H9 (cell line): Measurements from ENCODE around the gene RAB40C. TPM values are rescaled to one million over a fixed set of nuclear protein-coding genes. Genes with fewer than 3 reads are reported as not detected.

ENCODE experiments used
- DNase-seq: peaks from one replicate; pipeline ENCODE4 v3.0.0-alpha.2; 2017
- H2AFZ ChIP-seq: one replicate; pipeline ENCODE4 v1.6.1; 2013; ENCODE audit warnings: mild to moderate bottlenecking, low read length, control low read depth, moderate library complexity
- H2AK5ac ChIP-seq: 2 replicates; pipeline ENCODE4 v1.6.1; 2013; ENCODE audit warnings: low read length, control low read depth, mixed read lengths; ENCODE audit not compliant: insufficient read length
- H2BK120ac ChIP-seq: one replicate; pipeline ENCODE4 v1.6.1; 2013; ENCODE audit warnings: low read depth, mild to moderate bottlenecking, low read length, control low read depth, inconsistent platforms; ENCODE audit not compliant: poor library complexity, severe bottlenecking
- H2BK12ac ChIP-seq: 2 replicates; pipeline ENCODE4 v1.6.1; 2013; ENCODE audit warnings: low read length, control low read depth, mixed read lengths, low read depth; ENCODE audit not compliant: insufficient read length
- H2BK15ac ChIP-seq: 2 replicates; pipeline ENCODE4 v1.6.1; 2013; ENCODE audit warnings: low read depth, low read length, control low read depth
- H2BK20ac ChIP-seq: one replicate; pipeline ENCODE4 v1.6.1; 2013; ENCODE audit warnings: low read depth, mild to moderate bottlenecking, low read length, control low read depth, inconsistent platforms; ENCODE audit not compliant: poor library complexity, severe bottlenecking
- H2BK5ac ChIP-seq: 2 replicates; pipeline ENCODE4 v1.6.1; 2013; ENCODE audit warnings: low read length, control low read depth, mixed read lengths; ENCODE audit not compliant: insufficient read length
- H3K14ac ChIP-seq: 2 replicates; pipeline ENCODE4 v1.6.1; 2013; ENCODE audit warnings: low read length, control low read depth; ENCODE audit not compliant: insufficient read depth
- H3K18ac ChIP-seq: 2 replicates; pipeline ENCODE4 v1.6.1; 2013; ENCODE audit warnings: low read depth, mild to moderate bottlenecking, mixed read lengths, low read length, control low read depth; ENCODE audit not compliant: insufficient read length
- H3K23ac ChIP-seq: 2 replicates; pipeline ENCODE4 v1.6.1; 2013; ENCODE audit warnings: low read length, control low read depth, mixed read lengths, low read depth; ENCODE audit not compliant: insufficient read length
- H3K23me2 ChIP-seq: 2 replicates; pipeline ENCODE4 v1.6.1; 2013; ENCODE audit warnings: low read depth, mild to moderate bottlenecking, mixed read lengths, low read length, control low read depth; ENCODE audit not compliant: insufficient read length, poor library complexity, severe bottlenecking
- H3K27ac ChIP-seq: 2 replicates; pipeline ENCODE4 v1.5.1; 2013; ENCODE audit warnings: low read length, control low read depth, mixed read lengths, low read depth; ENCODE audit not compliant: insufficient read length
- H3K27me3 ChIP-seq: 2 replicates; pipeline ENCODE4 v1.6.1; 2013; ENCODE audit warnings: low read length, control low read depth, inconsistent platforms; ENCODE audit not compliant: insufficient read depth
- H3K4ac ChIP-seq: 2 replicates; pipeline ENCODE4 v1.6.1; 2013; ENCODE audit warnings: low read depth, mild to moderate bottlenecking, control low read depth, inconsistent platforms, low read length, moderate library complexity
- H3K4me1 ChIP-seq: 2 replicates; pipeline ENCODE4 v1.6.1; 2013; ENCODE audit warnings: low read length, control low read depth, inconsistent platforms; ENCODE audit not compliant: insufficient read depth
- H3K4me2 ChIP-seq: 2 replicates; pipeline ENCODE4 v1.6.1; 2013; ENCODE audit warnings: low read length, control low read depth, mixed read lengths; ENCODE audit not compliant: insufficient read length, insufficient read depth
- H3K56ac ChIP-seq: 2 replicates; pipeline ENCODE4 v1.6.1; 2013; ENCODE audit warnings: low read depth, mild to moderate bottlenecking, mixed read lengths, low read length, control low read depth; ENCODE audit not compliant: insufficient read length
- H3K79me1 ChIP-seq: 2 replicates; pipeline ENCODE4 v1.6.1; 2013; ENCODE audit warnings: low read depth, mild to moderate bottlenecking, moderate library complexity, low read length, control low read depth, inconsistent platforms; ENCODE audit not compliant: insufficient read depth, poor library complexity, severe bottlenecking
- H3K79me2 ChIP-seq: 2 replicates; pipeline ENCODE4 v1.6.1; 2013; ENCODE audit warnings: low read length, control low read depth, inconsistent platforms; ENCODE audit not compliant: insufficient read depth
- H3K9ac ChIP-seq: 2 replicates; pipeline ENCODE4 v1.6.1; 2013; ENCODE audit warnings: low read length, control low read depth, mixed read lengths; ENCODE audit not compliant: insufficient read length; ENCODE audit errors: extremely low read depth
- H3K9me3 ChIP-seq: one replicate; pipeline ENCODE4 v1.6.1; 2013; ENCODE audit warnings: low read depth, low read length, inconsistent platforms; ENCODE audit not compliant: control insufficient read depth
- H3T11ph ChIP-seq: one replicate; pipeline ENCODE4 v1.6.1; 2013; ENCODE audit warnings: mild to moderate bottlenecking, low read length, control low read depth, inconsistent platforms
- H4K20me1 ChIP-seq: one replicate; pipeline ENCODE4 v1.6.1; 2013; ENCODE audit not compliant: control insufficient read depth, insufficient read length, insufficient read depth
- H4K5ac ChIP-seq: 2 replicates; pipeline ENCODE4 v1.6.1; 2013; ENCODE audit warnings: low read depth, mild to moderate bottlenecking, mixed read lengths, low read length, control low read depth; ENCODE audit not compliant: insufficient read length
- H4K8ac ChIP-seq: replicated peaks from 2 replicates; pipeline ENCODE4 v1.6.1; 2013; ENCODE audit warnings: low read length, control low read depth, mixed read lengths, low read depth; ENCODE audit not compliant: insufficient read length
- H4K91ac ChIP-seq: 2 replicates; pipeline ENCODE4 v1.6.1; 2013; ENCODE audit warnings: low read depth, mild to moderate bottlenecking, moderate library complexity, mixed read lengths, low read length, control low read depth; ENCODE audit not compliant: insufficient read length
- H3K27ac Mint-ChIP-seq, 3 experiments: 2 replicates in 2 of 3; 3 replicates in 1 of 3; pipeline ENCODE4 v1.8.0; 2020 to 2021; ENCODE audit warnings: mixed read lengths in 3 of 3, mild to moderate bottlenecking in 1 of 3, moderate library complexity in 1 of 3
- H3K27me3 Mint-ChIP-seq: 2 replicates; pipeline ENCODE4 v1.8.0; 2021; ENCODE audit warnings: low read depth, mild to moderate bottlenecking, moderate library complexity, mixed read lengths
- H3K36me3 Mint-ChIP-seq, 3 experiments: 2 replicates in 2 of 3; 3 replicates in 1 of 3; pipeline ENCODE4 v1.8.0; 2020 to 2021; ENCODE audit warnings: low read depth in 3 of 3, mixed read lengths in 3 of 3; ENCODE audit not compliant: insufficient read depth in 1 of 3
- H3K4me1 Mint-ChIP-seq, 2 experiments: 2 replicates each; pipeline ENCODE4 v1.8.0; 2020; ENCODE audit warnings: mixed read lengths in 2 of 2
- H3K4me3 Mint-ChIP-seq, 2 experiments: 2 replicates in 1 of 2; 3 replicates in 1 of 2; pipeline ENCODE4 v1.8.0; 2020 to 2021; ENCODE audit warnings: mild to moderate bottlenecking in 2 of 2, mixed read lengths in 2 of 2, moderate library complexity in 1 of 2
- H3K9me3 Mint-ChIP-seq, 2 experiments: 2 replicates in 1 of 2; 3 replicates in 1 of 2; pipeline ENCODE4 v1.8.0; 2020; ENCODE audit warnings: mild to moderate bottlenecking in 2 of 2, mixed read lengths in 2 of 2, moderate library complexity in 1 of 2
- WGBS: extraction: QIAGEN DNeasy Blood & Tissue Kit; methylation state at CpG from one replicate; pipeline ENCODE4 v1.1.7; 2013; ENCODE audit warnings: missing lambda C conversion rate, low lambda C conversion rate, mixed read lengths; ENCODE audit not compliant: insufficient read length; ENCODE audit errors: extremely low coverage; 5-methylcytosine and 5-hydroxymethylcytosine counted together
- total RNA-seq: library from RNA; stranded (reverse); gene quantifications from 2 replicates; pipeline ENCODE4 v1.2.1, GENCODE V29; 2021
- TF ChIP-seq, protein P1 (sequence below): fragments of 200-600 bp; sonication (generic); conservative IDR thresholded peaks from 3 replicates; pipeline ENCODE4 v1.8.0; 2021; ENCODE audit warnings: antibody characterized with exemption, mild to moderate bottlenecking

RAB40C gene
- total RNA-seq, 1 experiment from 2014 or later: 19.1 TPM

DNA sequence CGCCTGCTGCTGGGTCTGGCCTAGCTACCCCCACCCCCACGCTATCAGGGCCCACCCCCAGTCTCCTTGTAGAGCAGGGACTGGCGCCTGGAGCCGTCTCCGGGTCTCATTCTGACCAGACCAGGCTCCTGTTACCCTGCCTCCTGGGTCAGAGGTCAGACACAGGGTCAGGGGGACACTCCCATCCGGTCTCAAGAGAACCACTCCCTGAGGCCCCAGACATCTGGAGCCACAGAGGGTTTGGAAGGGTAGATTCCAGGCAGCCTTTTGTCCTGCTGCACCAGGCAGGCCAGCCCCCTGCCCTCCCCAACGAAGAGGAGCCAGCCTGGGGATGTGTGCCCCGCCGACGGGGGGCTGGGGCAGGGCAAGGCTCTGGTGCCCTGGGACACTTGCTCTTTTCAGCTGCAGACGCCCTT, 40.0 kb downstream of the RAB40C start:
- H3K79me2 ChIP-seq: no peaks in the 10 kb centered on the region
- peaks cover 8% of the 10 kb centered on the region for H3K23me2 ChIP-seq
- no peak overlapping the region for H3K9ac ChIP-seq
- peak overlapping the region in 2 of 3 experiments; percentile 57 to 83; a peak in 2 of 7 replicates for H3K27ac Mint-ChIP-seq
- H3K27me3 Mint-ChIP-seq: no peaks in the 10 kb centered on the region
- peak; percentile 63 for DNase-seq
- no peak overlapping the region for H2BK12ac ChIP-seq
- H3K56ac ChIP-seq: no peak overlapping the region
- no peaks in the 10 kb centered on the region for H3K27me3 ChIP-seq
- H2BK15ac ChIP-seq: no peak overlapping the region
- H4K5ac ChIP-seq: no peak overlapping the region
- H3K36me3 Mint-ChIP-seq: peaks cover 0 to 14% (median 0%) of the 10 kb centered on the region in 3 experiments; a peak in 4 of 7 replicates
- peak overlapping the region; percentile 19 to 69; a peak in 4 of 5 replicates for H3K4me3 Mint-ChIP-seq
- no peak overlapping the region for H4K91ac ChIP-seq
- H2BK5ac ChIP-seq: no peak overlapping the region
- H4K20me1 ChIP-seq: no peaks in the 10 kb centered on the region
- TF ChIP-seq, protein P1, sequence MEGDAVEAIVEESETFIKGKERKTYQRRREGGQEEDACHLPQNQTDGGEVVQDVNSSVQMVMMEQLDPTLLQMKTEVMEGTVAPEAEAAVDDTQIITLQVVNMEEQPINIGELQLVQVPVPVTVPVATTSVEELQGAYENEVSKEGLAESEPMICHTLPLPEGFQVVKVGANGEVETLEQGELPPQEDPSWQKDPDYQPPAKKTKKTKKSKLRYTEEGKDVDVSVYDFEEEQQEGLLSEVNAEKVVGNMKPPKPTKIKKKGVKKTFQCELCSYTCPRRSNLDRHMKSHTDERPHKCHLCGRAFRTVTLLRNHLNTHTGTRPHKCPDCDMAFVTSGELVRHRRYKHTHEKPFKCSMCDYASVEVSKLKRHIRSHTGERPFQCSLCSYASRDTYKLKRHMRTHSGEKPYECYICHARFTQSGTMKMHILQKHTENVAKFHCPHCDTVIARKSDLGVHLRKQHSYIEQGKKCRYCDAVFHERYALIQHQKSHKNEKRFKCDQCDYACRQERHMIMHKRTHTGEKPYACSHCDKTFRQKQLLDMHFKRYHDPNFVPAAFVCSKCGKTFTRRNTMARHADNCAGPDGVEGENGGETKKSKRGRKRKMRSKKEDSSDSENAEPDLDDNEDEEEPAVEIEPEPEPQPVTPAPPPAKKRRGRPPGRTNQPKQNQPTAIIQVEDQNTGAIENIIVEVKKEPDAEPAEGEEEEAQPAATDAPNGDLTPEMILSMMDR: no peak
- H2AK5ac ChIP-seq: no peak overlapping the region
- no peaks in the 10 kb centered on the region for H3K9me3 Mint-ChIP-seq
- no peak overlapping the region for H4K8ac ChIP-seq
- no peak overlapping the region for H3K23ac ChIP-seq
- H3K27ac ChIP-seq: no peak overlapping the region
- H3K4me1 ChIP-seq: no peaks in the 10 kb centered on the region; the same call in 1 of the 2 replicates
- peak overlapping the region; percentile 3 for H3K14ac ChIP-seq
- H3K4ac ChIP-seq: no peak overlapping the region
- peaks cover 6 to 30% of the 10 kb centered on the region in 2 experiments; a peak in 3 of 4 replicates for H3K4me1 Mint-ChIP-seq
- WGBS: no CpG with 5 or more reads among the region's 11 CpGs
- H2BK120ac ChIP-seq: no peak overlapping the region
- no peak overlapping the region for H2AFZ ChIP-seq
- H3K79me1 ChIP-seq: no peaks in the 10 kb centered on the region
- no peak overlapping the region for H2BK20ac ChIP-seq
- no peak overlapping the region for H3K4me2 ChIP-seq
- peak overlapping the region; percentile 4 for H3K18ac ChIP-seq
- no peaks in the 10 kb centered on the region for H3K9me3 ChIP-seq
- no peak overlapping the region for H3T11ph ChIP-seq
